Fibroblast of lung (primary cell): Measurements from ENCODE around the gene ANGPTL2. TPM values are rescaled to one million over a fixed set of nuclear protein-coding genes. Genes with fewer than 3 reads are reported as not detected.

Experiments
- DNase-seq, 2 donors: peaks; one replicate each; pipeline versions ENCODE4 v3.0.0 to v3.0.0-alpha.2; 2010; ENCODE audit warnings: low read depth in 2 of 2
- H2AFZ ChIP-seq: 2 replicates; pipeline ENCODE4 v1.5.1; 2012; ENCODE audit warnings: low read length, control low read depth, inconsistent platforms
- H3K27ac ChIP-seq: 2 replicates; pipeline ENCODE4 v1.5.1; 2011; ENCODE audit warnings: low read length, control low read depth; ENCODE audit not compliant: insufficient read depth
- H3K27me3 ChIP-seq: 2 replicates; pipeline ENCODE4 v1.5.1; 2011; ENCODE audit warnings: mild to moderate bottlenecking, low read length; ENCODE audit not compliant: control insufficient read depth, insufficient read depth
- H3K36me3 ChIP-seq: 2 replicates; pipeline ENCODE4 v1.5.1; 2011; ENCODE audit warnings: low read length; ENCODE audit not compliant: control insufficient read depth, insufficient read depth
- H3K4me1 ChIP-seq: 2 replicates; pipeline ENCODE4 v1.5.1; 2011; ENCODE audit warnings: low read length; ENCODE audit not compliant: control insufficient read depth, insufficient read depth; ENCODE audit errors: extremely low read depth
- H3K4me2 ChIP-seq: 2 replicates; pipeline ENCODE4 v1.5.1; 2011; ENCODE audit warnings: low read length, control low read depth; ENCODE audit not compliant: insufficient read depth; ENCODE audit errors: extremely low read depth
- H3K4me3 ChIP-seq, 4 experiments: fragments of 200-600 bp in 1 of 4; sonication (generic) in 1 of 4; replicated peaks in 1 of 4; 2 replicates each; pipeline ENCODE4 v1.5.1; 2011 to 2016; ENCODE audit warnings: low read length in 4 of 4, low read depth in 3 of 4, mild to moderate bottlenecking in 3 of 4, control low read depth in 2 of 4, inconsistent platforms in 1 of 4, mixed read lengths in 1 of 4; ENCODE audit not compliant: insufficient read depth in 1 of 4; ENCODE audit errors: control extremely low read depth in 1 of 4
- H3K79me2 ChIP-seq: 2 replicates; pipeline ENCODE4 v1.5.1; 2012; ENCODE audit warnings: mild to moderate bottlenecking, low read length, inconsistent platforms; ENCODE audit not compliant: control insufficient read depth, insufficient read depth
- H3K9ac ChIP-seq: 2 replicates; pipeline ENCODE4 v1.5.1; 2011; ENCODE audit warnings: mild to moderate bottlenecking, low read length, control low read depth; ENCODE audit not compliant: insufficient read depth
- H3K9me3 ChIP-seq: 2 replicates; pipeline ENCODE4 v1.5.1; 2012; ENCODE audit warnings: low read depth, low read length; ENCODE audit not compliant: control insufficient read depth, insufficient read depth
- H4K20me1 ChIP-seq: 2 replicates; pipeline ENCODE4 v1.5.1; 2011; ENCODE audit warnings: low read length; ENCODE audit not compliant: control insufficient read depth, insufficient read depth; ENCODE audit errors: extremely low read depth
- CTCF ChIP-seq, 2 donors: IDR thresholded peaks in 1 of 2; conservative IDR thresholded peaks in 1 of 2; 1 replicate in 1 of 2; 2 replicates in 1 of 2; pipeline ENCODE4 v1.5.1; 2011 to 2012; ENCODE audit warnings: low read length in 2 of 2, control low read depth in 1 of 2, inconsistent platforms in 1 of 2, low read depth in 1 of 2, mild to moderate bottlenecking in 1 of 2
- EZH2 ChIP-seq: IDR thresholded peaks from 2 replicates; pipeline ENCODE4 v1.5.1; 2012; ENCODE audit warnings: low read length, control low read depth, mild to moderate bottlenecking; ENCODE audit errors: missing control alignments
- polyA plus RNA-seq, 2 donors: library from polyadenylated mRNA; depleted of rRNA in 1 of 2; stranded (reverse) in 1 of 2; unstranded in 1 of 2; fragments of >200 nt; gene quantifications; 2 replicates each; pipeline ENCODE4 v1.2.1, GENCODE V29; 2011 to 2012; ENCODE audit warnings: missing spikeins in 1 of 2
- total RNA-seq: library from RNA; depleted of rRNA; stranded (reverse); fragments of >200 nt; gene quantifications from 2 replicates; pipeline ENCODE4 v1.2.1, GENCODE V29; 2014

Gene ANGPTL2
- total and polyA plus RNA-seq, 2 donors (not counting 1 experiment from before 2014, with no cell fraction given) = 128 to 163 TPM

- no peak overlapping the region for H3K9ac ChIP-seq
- no peak overlapping the region for H2AFZ ChIP-seq
- H3K9me3 ChIP-seq = no peaks in the 10 kb centered on the region
- TF ChIP-seq CTCF (conservative IDR thresholded peaks at IDR 0.05 in 1 of 2, IDR thresholded peaks at IDR 0.05 in 1 of 2; ENCODE audit: low read depth in 1 of 2, low read length in 2 of 2) (no peak), EZH2 (no peak)
- DNase-seq = no peak
- H3K4me3 ChIP-seq = no peak overlapping the region
- H3K36me3 ChIP-seq = no peaks in the 10 kb centered on the region
- H3K27ac ChIP-seq = no peak overlapping the region
- H4K20me1 ChIP-seq = no peaks in the 10 kb centered on the region
- no peaks in the 10 kb centered on the region for H3K79me2 ChIP-seq
- H3K4me1 ChIP-seq = peaks cover 15% of the 10 kb centered on the region
- H3K4me2 ChIP-seq = no peak overlapping the region
- H3K27me3 ChIP-seq = no peaks in the 10 kb centered on the region
These were observed 83.9 kb downstream of the ANGPTL2 start for GRCh38 chr9:127038531-127038930.

Other genes starting within 250 kb of the ANGPTL2 start
- 5.1 and 5.9 TPM in 2 replicates for gene RALGPS1, start 207.9 kb downstream of the ANGPTL2 start, total RNA-seq
- 1.5 and 2.0 TPM in 2 replicates for gene RALGPS1, start 207.9 kb downstream of the ANGPTL2 start, polyA plus RNA-seq
- gene GARNL3, start 142.1 kb upstream of the ANGPTL2 start, total RNA-seq = 3.9 and 6.4 TPM in 2 replicates
- 0.78 and 1.5 TPM in 2 replicates for gene GARNL3, start 142.1 kb upstream of the ANGPTL2 start, polyA plus RNA-seq